ENCODE data around the gene ARL14. TPM values are rescaled to one million over a fixed set of nuclear protein-coding genes. Genes with fewer than 3 reads are reported as not detected.

ARL14 gene
- total RNA-seq, 1 experiment from 2014 or later = 17.6 TPM

- no TSS peak for BruUV-seq (replicated peaks)
- H4K20me1 ChIP-seq (ENCODE audit: insufficient read depth) = no peaks in the 10 kb centered on the region
- no peaks in the 10 kb centered on the region for H3K36me3 ChIP-seq (ENCODE audit: low read depth)
- H3K27ac ChIP-seq = no peak overlapping the region
- POLR2A ChIA-PET (ENCODE audit: unreplicated experiment) = no interaction called here
- no peaks in the 10 kb centered on the region for H3K79me2 ChIP-seq (ENCODE audit: low read depth)
- no peak for TF ChIP-seq EZH2 (IDR thresholded peaks at IDR 0.05; ENCODE audit: low read depth)
- no peak for TF ChIP-seq CTCF (conservative IDR thresholded peaks at IDR 0.05)
- no peak overlapping the region for H3K4me2 ChIP-seq
- CTCF ChIA-PET = no interaction called here
- no peaks in the 10 kb centered on the region for H3F3A ChIP-seq (ENCODE audit: insufficient read depth, low read depth)
- H3K4me1 ChIP-seq (replicated peaks; ENCODE audit: insufficient read depth) = no peaks in the 10 kb centered on the region
- no peaks in the 10 kb centered on the region; the same call in 1 of the 2 replicates for H3K9me2 ChIP-seq (ENCODE audit: insufficient read depth)
- no peak overlapping the region for H3K4me3 ChIP-seq
- no peaks in the 10 kb centered on the region for H3K9me3 ChIP-seq (ENCODE audit: insufficient read depth, low read depth)
- intact Hi-C loops (cut with micrococcal nuclease; ENCODE audit: unreplicated experiment) = no loop called here
- DNase-seq = no peak
- no peaks in the 10 kb centered on the region for H3K27me3 ChIP-seq (ENCODE audit: insufficient read depth, low read depth)
- no peak overlapping the region for H2AFZ ChIP-seq
Measured at GRCh38 chr3:160648701-160649100, 28.3 kb upstream of the ARL14 start.

- ChIA-PET CTCF (no interaction called here), POLR2A (ENCODE audit: unreplicated experiment) (no interaction called here)
- no peaks in the 10 kb centered on the region for H3K36me3 ChIP-seq (ENCODE audit: low read depth)
- no peaks in the 10 kb centered on the region; the same call in 1 of the 2 replicates for H3K9me2 ChIP-seq (ENCODE audit: insufficient read depth)
- no peak overlapping the region for H2AFZ ChIP-seq
- no peaks in the 10 kb centered on the region for H3K27me3 ChIP-seq (ENCODE audit: insufficient read depth, low read depth)
- H3K9me3 ChIP-seq (ENCODE audit: insufficient read depth, low read depth) = no peaks in the 10 kb centered on the region
- BruUV-seq (replicated peaks) = no TSS peak
- H3K79me2 ChIP-seq (ENCODE audit: low read depth) = no peaks in the 10 kb centered on the region
- no peaks in the 10 kb centered on the region for H3F3A ChIP-seq (ENCODE audit: insufficient read depth, low read depth)
- intact Hi-C loops (cut with micrococcal nuclease; ENCODE audit: unreplicated experiment) = no loop called here
- no peaks in the 10 kb centered on the region for H3K4me1 ChIP-seq (replicated peaks; ENCODE audit: insufficient read depth)
- no peak for DNase-seq
- no peak overlapping the region for H3K4me2 ChIP-seq
- TF ChIP-seq CTCF (conservative IDR thresholded peaks at IDR 0.05) (no peak), EZH2 (IDR thresholded peaks at IDR 0.05; ENCODE audit: low read depth) (no peak)
- H3K4me3 ChIP-seq = no peak overlapping the region
- H4K20me1 ChIP-seq (ENCODE audit: insufficient read depth) = no peaks in the 10 kb centered on the region
- H3K27ac ChIP-seq = no peak overlapping the region
Measured at GRCh38 chr3:160649596-160649995, 27.4 kb upstream of the ARL14 start.

DNA sequence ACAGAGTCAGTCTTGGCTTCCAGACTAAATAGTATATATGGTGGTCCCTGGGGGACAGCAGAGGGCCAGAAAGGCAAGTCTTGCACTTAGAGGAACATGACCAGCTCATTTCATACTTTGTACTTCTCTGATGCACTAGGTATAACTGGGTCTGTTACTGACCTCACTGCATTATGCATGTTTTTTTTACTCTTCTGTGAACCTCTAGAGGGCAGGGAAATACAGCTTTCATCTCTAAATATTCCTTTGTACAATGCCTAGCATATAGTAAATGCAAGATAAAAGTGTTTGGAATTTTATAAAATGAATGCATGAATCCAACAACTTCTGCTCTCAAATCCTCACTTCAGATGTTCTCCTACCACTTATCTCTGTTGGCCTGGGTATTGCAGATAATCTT, 23.4 kb upstream of the ARL14 start:
- no peaks in the 10 kb centered on the region for H3K36me3 ChIP-seq (ENCODE audit: low read depth)
- H3K9me3 ChIP-seq (ENCODE audit: insufficient read depth, low read depth) = no peaks in the 10 kb centered on the region
- no peaks in the 10 kb centered on the region; the same call in 1 of the 2 replicates for H3K9me2 ChIP-seq (ENCODE audit: insufficient read depth)
- no peaks in the 10 kb centered on the region for H3K27me3 ChIP-seq (ENCODE audit: insufficient read depth, low read depth)
- H3K4me3 ChIP-seq = no peak overlapping the region
- ChIA-PET CTCF (interaction anchor here (0.8 kb wide), 1 partner anchor 13 kb away, joined by 4 read pairs; no protein-coding TSS in a partner anchor), POLR2A (ENCODE audit: unreplicated experiment) (no interaction called here)
- TF ChIP-seq EZH2 (IDR thresholded peaks at IDR 0.05; ENCODE audit: low read depth) (no peak), CTCF (conservative IDR thresholded peaks at IDR 0.05) (peak; percentile 42; the same call in 1 of the 2 replicates)
- no peaks in the 10 kb centered on the region for H4K20me1 ChIP-seq (ENCODE audit: insufficient read depth)
- H3K4me1 ChIP-seq (replicated peaks; ENCODE audit: insufficient read depth) = no peaks in the 10 kb centered on the region
- no peak overlapping the region for H3K27ac ChIP-seq
- no peak overlapping the region for H3K4me2 ChIP-seq
- H2AFZ ChIP-seq = no peak overlapping the region
- intact Hi-C loops (cut with micrococcal nuclease; ENCODE audit: unreplicated experiment) = no loop called here
- H3K79me2 ChIP-seq (ENCODE audit: low read depth) = no peaks in the 10 kb centered on the region
- BruUV-seq (replicated peaks) = no TSS peak
- H3F3A ChIP-seq (ENCODE audit: insufficient read depth, low read depth) = no peaks in the 10 kb centered on the region
- no peak for DNase-seq

Data from PC-9 (cell line).